K562 (cell line): ENCODE results near the gene SRBD1.

ENCODE experiments used
- CTCF ChIP-seq, 3 experiments: IDR thresholded peaks in 2 of 3; conservative IDR thresholded peaks in 1 of 3; 2 replicates each; pipeline ENCODE4 v1.5.1; 2011 to 2012; ENCODE audit warnings: low read length in 3 of 3, mild to moderate bottlenecking in 3 of 3, control low read depth in 2 of 3, improper control_type of control experiment in 1 of 3, inconsistent platforms in 1 of 3, low read depth in 1 of 3, mixed read lengths in 1 of 3, moderate library complexity in 1 of 3; ENCODE audit not compliant: insufficient read depth in 2 of 3
- EZH2 ChIP-seq: IDR thresholded peaks from 2 replicates; pipeline ENCODE4 v1.6.1; 2012; ENCODE audit warnings: low read depth, mild to moderate bottlenecking, inconsistent platforms, low read length, borderline replicate concordance
- FOXA3 ChIP-seq, 2 experiments: fragments of 450-650 bp in 1 of 2; sonication (generic) in 1 of 2; formaldehyde crosslinking; IDR thresholded peaks in 1 of 2; conservative IDR thresholded peaks in 1 of 2; 2 replicates each; pipeline versions ENCODE4 v1.4.0 to v1.8.0; 2020 to 2022; ENCODE audit warnings: mild to moderate bottlenecking in 2 of 2, missing genetic modification reagents in 1 of 2
- MYC ChIP-seq, 2 experiments: fragments of 250-450 bp in 1 of 2; sonication (Bioruptor Pico) in 1 of 2; IDR thresholded peaks; 2 replicates each; pipeline versions ENCODE4 v1.5.1 to v1.6.1; 2012 to 2021; ENCODE audit warnings: low read depth in 2 of 2, borderline replicate concordance in 1 of 2, improper control_type of control experiment in 1 of 2, low read length in 1 of 2, mild to moderate bottlenecking in 1 of 2, moderate library complexity in 1 of 2
- NRF1 ChIP-seq, 2 experiments: fragments of 450-650 bp; IDR thresholded peaks in 1 of 2; conservative IDR thresholded peaks in 1 of 2; 2 replicates each; pipeline ENCODE4 v1.6.1; 2014; ENCODE audit warnings: mild to moderate bottlenecking in 2 of 2
- POLR2A ChIP-seq: fragments of 450-650 bp; conservative IDR thresholded peaks from 2 replicates; pipeline ENCODE4 v1.6.1; 2016
- ZBTB2 ChIP-seq: fragments of 450-650 bp; IDR thresholded peaks from 2 replicates; pipeline ENCODE4 v1.6.1; 2016; ENCODE audit warnings: antibody characterized with exemption
- ZNF436 ChIP-seq: fragments of 250-450, 450-650 bp; sonication (Bioruptor Pico); formaldehyde crosslinking; IDR thresholded peaks from 2 replicates; pipeline ENCODE4 v1.7.0; 2020; ENCODE audit warnings: mild to moderate bottlenecking
- TF ChIP-seq, protein P1 (sequence below): fragments of 450-650 bp; IDR thresholded peaks from 2 replicates; pipeline ENCODE4 v1.6.1; 2016; ENCODE audit warnings: borderline replicate concordance

DNA sequence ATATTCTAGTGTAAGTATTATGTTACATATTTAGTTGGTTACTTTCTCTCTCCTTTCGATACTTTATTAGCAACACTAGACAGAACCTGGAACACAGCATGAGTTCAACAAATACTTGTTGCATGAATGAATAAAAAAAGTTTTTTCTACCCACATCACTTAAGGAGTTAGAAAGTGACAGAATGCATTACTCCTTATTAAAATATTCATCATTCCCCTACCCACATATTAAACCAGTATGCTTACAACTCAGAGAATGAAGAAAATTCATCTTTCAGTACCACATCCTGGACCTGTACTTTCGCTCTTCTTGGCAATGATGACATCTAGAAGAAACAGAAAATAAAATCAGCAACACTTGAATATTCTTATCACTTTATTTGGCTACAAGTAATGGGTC lies 6.0 kb downstream of the SRBD1 start:
- no peak for TF ChIP-seq ZBTB2
- no peak for TF ChIP-seq CTCF (IDR thresholded peaks at IDR 0.05 in 2 of 3, conservative IDR thresholded peaks at IDR 0.05 in 1 of 3; ENCODE audit: insufficient read depth in 2 of 3, low read depth in 1 of 3, low read length in 3 of 3)
- TF ChIP-seq NRF1 (conservative IDR thresholded peaks at IDR 0.05 in 1 of 2, IDR thresholded peaks at IDR 0.05 in 1 of 2): no peak
- no peak for TF ChIP-seq EZH2
- TF ChIP-seq POLR2A: no peak
- TF ChIP-seq FOXA3 (CRISPR knock-in tag; conservative IDR thresholded peaks at IDR 0.05 in 1 of 2, IDR thresholded peaks at IDR 0.05 in 1 of 2): no peak
- no peak for TF ChIP-seq ZNF436 (CRISPR knock-in tag)
- TF ChIP-seq, protein P1, sequence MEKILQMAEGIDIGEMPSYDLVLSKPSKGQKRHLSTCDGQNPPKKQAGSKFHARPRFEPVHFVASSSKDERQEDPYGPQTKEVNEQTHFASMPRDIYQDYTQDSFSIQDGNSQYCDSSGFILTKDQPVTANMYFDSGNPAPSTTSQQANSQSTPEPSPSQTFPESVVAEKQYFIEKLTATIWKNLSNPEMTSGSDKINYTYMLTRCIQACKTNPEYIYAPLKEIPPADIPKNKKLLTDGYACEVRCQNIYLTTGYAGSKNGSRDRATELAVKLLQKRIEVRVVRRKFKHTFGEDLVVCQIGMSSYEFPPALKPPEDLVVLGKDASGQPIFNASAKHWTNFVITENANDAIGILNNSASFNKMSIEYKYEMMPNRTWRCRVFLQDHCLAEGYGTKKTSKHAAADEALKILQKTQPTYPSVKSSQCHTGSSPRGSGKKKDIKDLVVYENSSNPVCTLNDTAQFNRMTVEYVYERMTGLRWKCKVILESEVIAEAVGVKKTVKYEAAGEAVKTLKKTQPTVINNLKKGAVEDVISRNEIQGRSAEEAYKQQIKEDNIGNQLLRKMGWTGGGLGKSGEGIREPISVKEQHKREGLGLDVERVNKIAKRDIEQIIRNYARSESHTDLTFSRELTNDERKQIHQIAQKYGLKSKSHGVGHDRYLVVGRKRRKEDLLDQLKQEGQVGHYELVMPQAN: no peak
- TF ChIP-seq MYC (IDR thresholded peaks at IDR 0.05; ENCODE audit: low read depth, low read length): no peak
- TF ChIP-seq MYC (CRISPR knock-in tag; IDR thresholded peaks at IDR 0.05; ENCODE audit: borderline replicate concordance, low read depth): no peak
